Hepatocyte (in vitro differentiated cells): ENCODE measurements around the gene IFI35.
"Not testable (repeated sequence)": the region's sequence is repeated elsewhere in the genome, so short reads cannot be mapped to it uniquely, and the experiment has no call there.

Experiments
- EZH2 ChIP-seq: fragments of 200-600 bp; sonication (generic); IDR thresholded peaks from 2 replicates; pipeline ENCODE4 v1.6.1; 2016; ENCODE audit warnings: antibody characterized with exemption, mild to moderate bottlenecking, borderline replicate concordance
- EZH2phosphoT487 ChIP-seq: fragments of 200-600 bp; sonication (generic); IDR thresholded peaks from one replicate; pipeline ENCODE4 v1.6.1; 2018; ENCODE audit warnings: antibody characterized with exemption, mild to moderate bottlenecking, low read depth, moderate library complexity; ENCODE audit not compliant: unreplicated experiment, severe bottlenecking
- TF ChIP-seq, protein P1 (sequence below): fragments of 200-600 bp; sonication (generic); IDR thresholded peaks from 2 replicates; pipeline ENCODE4 v1.5.1; 2016; ENCODE audit warnings: antibody characterized with exemption, mild to moderate bottlenecking; ENCODE audit not compliant: poor library complexity

DNA sequence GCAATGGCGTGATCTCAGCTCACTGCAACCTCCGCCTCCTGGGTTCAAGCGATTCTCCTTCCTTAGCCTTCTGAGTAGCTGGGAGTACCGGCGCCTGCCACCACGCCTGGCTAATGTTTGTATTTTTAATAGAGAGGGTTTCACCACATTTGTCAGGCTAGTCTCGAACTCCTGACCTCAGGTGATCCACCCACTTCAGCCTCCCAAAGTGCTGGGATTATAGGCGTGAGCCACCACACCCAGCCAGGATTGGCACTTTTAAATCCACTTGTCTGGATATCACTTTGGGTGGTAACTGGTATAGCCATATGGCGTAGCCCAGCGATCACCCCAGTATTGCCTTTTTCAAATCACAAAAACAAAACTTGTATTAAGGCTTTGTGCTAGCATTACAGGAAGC is 12.7 kb upstream of the IFI35 start:
- not testable (repeated sequence) for TF ChIP-seq EZH2phosphoT487, EZH2
- TF ChIP-seq, protein P1, sequence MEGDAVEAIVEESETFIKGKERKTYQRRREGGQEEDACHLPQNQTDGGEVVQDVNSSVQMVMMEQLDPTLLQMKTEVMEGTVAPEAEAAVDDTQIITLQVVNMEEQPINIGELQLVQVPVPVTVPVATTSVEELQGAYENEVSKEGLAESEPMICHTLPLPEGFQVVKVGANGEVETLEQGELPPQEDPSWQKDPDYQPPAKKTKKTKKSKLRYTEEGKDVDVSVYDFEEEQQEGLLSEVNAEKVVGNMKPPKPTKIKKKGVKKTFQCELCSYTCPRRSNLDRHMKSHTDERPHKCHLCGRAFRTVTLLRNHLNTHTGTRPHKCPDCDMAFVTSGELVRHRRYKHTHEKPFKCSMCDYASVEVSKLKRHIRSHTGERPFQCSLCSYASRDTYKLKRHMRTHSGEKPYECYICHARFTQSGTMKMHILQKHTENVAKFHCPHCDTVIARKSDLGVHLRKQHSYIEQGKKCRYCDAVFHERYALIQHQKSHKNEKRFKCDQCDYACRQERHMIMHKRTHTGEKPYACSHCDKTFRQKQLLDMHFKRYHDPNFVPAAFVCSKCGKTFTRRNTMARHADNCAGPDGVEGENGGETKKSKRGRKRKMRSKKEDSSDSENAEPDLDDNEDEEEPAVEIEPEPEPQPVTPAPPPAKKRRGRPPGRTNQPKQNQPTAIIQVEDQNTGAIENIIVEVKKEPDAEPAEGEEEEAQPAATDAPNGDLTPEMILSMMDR: not testable (repeated sequence)
